Right atrium auricular region (tissue), 2 donors: ENCODE data around the gene PRRC2A. TPM values are rescaled to one million over a fixed set of nuclear protein-coding genes. Genes with fewer than 3 reads are reported as not detected.

Source experiments
- DNase-seq: peaks from one replicate; pipeline ENCODE4 v3.0.0-alpha.2; 2019; ENCODE audit warnings: low spot score
- H3K27ac ChIP-seq, 2 donors: fragments of 200-600 bp; sonication (generic); 1 replicate in 1 of 2; 2 replicates in 1 of 2; pipeline ENCODE4 v1.5.1; 2016 to 2019
- H3K27me3 ChIP-seq, 2 donors: fragments of 200-600 bp; sonication (generic); one replicate each; pipeline versions ENCODE4 v1.5.1 to v1.6.0; 2017 to 2019
- H3K36me3 ChIP-seq: fragments of 200-600 bp; sonication (generic); one replicate; pipeline ENCODE4 v1.5.1; 2016
- H3K4me1 ChIP-seq, 2 donors: fragments of 200-600 bp; sonication (generic); one replicate each; pipeline versions ENCODE4 v1.5.1 to v1.6.0; 2017 to 2019
- H3K4me3 ChIP-seq, 2 donors: fragments of 200-600 bp; sonication (generic); 1 replicate in 1 of 2; 2 replicates in 1 of 2; pipeline ENCODE4 v1.5.1; 2017 to 2019; ENCODE audit warnings: mild to moderate bottlenecking in 1 of 2, moderate library complexity in 1 of 2
- H3K9me3 ChIP-seq, 2 donors: fragments of 200-600 bp; sonication (generic); one replicate each; pipeline ENCODE4 v1.5.1; 2019
- total RNA-seq, 2 donors: library from RNA; depleted of rRNA; stranded (reverse); fragments of >200 nt; gene quantifications; one replicate each; pipeline ENCODE4 v1.1.0, GENCODE V29; 2016
- TF ChIP-seq, protein P1 (sequence below), 2 donors: fragments of 200-600 bp; sonication (generic); IDR thresholded peaks; one replicate each; pipeline ENCODE4 v1.5.1; 2019; ENCODE audit warnings: antibody characterized with exemption in 2 of 2

Gene PRRC2A
- total RNA-seq, 2 donors from 2014 or later, result 61.0 to 96.7 TPM

DNA sequence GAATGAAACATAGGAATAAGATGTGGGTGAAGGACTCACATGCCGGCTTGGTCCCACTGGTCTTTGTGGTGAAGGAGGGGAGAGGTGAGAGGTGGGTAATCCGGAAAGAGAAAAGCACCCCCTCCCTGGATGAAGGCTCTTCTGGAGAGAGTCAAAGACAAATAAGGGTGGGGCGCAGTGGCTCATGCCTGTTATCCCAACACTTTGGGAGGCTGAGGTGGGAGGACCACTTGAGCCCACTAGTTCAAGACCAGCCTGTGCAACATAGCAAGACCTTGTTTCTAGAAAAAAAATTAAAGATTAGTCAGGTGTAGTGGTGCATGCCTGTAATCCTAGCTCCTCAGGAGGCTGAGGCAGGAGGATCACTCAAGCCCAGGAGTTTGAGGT, 41.4 kb upstream of the PRRC2A start:
- TF ChIP-seq, protein P1, sequence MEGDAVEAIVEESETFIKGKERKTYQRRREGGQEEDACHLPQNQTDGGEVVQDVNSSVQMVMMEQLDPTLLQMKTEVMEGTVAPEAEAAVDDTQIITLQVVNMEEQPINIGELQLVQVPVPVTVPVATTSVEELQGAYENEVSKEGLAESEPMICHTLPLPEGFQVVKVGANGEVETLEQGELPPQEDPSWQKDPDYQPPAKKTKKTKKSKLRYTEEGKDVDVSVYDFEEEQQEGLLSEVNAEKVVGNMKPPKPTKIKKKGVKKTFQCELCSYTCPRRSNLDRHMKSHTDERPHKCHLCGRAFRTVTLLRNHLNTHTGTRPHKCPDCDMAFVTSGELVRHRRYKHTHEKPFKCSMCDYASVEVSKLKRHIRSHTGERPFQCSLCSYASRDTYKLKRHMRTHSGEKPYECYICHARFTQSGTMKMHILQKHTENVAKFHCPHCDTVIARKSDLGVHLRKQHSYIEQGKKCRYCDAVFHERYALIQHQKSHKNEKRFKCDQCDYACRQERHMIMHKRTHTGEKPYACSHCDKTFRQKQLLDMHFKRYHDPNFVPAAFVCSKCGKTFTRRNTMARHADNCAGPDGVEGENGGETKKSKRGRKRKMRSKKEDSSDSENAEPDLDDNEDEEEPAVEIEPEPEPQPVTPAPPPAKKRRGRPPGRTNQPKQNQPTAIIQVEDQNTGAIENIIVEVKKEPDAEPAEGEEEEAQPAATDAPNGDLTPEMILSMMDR (IDR thresholded peaks at IDR 0.05), result no peak
- Histone ChIP-seq H3K27me3 (no peaks in the 10 kb centered on the region), H3K4me3 (no peak overlapping the region), H3K27ac (no peak overlapping the region), H3K9me3 (no peaks in the 10 kb centered on the region), H3K36me3 (no peaks in the 10 kb centered on the region), H3K4me1 (peaks cover 0 to 18% of the 10 kb centered on the region in 2 donors)
- no peak for DNase-seq

DNA sequence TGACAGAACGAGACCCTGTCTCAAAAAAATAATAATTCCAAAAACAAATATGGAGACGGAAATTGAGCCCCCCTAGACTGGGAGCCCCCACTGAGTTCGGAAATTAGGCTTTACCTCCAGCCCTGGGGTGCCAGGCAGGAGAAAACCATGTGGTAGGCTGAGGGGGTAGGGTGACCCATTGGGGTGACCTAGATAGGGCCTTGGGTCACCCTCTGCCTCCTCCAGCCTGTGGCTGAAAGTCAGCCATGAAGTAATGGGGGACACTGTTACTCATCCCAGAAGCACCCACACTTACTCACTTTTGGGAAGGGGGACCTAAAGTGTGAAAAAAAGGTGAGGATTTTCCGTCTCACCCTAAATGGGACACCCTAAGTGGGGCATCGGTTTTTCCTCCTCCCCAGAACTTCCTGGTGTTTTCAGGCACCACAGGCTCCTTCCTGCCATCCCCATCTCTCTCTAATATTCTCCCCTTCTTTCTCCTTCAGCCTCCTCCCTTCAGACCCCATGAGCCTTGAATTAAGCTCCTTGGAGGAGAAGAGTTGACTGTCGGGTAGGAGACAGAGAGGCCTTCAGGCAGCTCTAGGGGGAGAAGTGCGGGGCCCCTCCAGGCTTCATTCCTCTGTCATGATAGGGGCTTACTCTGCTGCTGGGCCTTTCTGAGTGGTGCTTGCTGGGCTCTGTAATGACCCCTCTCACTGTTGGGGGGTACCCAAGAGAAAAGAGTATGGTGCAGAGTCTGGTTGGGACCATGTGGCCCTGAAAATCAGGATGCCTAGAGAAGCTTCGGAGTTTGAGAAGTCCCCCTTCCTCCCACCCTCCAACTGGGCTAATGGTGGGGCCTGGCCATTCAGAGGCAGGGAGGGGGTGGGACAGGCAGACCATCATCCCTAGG, 40.7 kb upstream of the PRRC2A start:
- TF ChIP-seq, protein P1 (IDR thresholded peaks at IDR 0.05), result no peak

DNA sequence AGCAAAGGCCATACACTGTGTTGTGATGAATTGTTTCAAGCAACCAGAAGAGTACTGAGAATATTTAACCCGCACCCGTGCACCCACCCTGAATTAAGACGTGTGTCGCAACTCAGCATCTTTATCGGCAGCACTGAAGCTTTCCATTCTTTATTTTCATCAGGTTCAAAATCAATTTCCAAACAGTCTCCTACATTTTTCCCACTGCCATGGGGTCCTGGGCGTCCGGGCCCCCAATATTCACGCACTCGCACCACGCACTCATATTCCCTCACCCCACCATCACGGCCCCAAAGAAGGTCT, 40.1 kb upstream of the PRRC2A start:
- TF ChIP-seq, protein P1 (IDR thresholded peaks at IDR 0.05), result no peak
- Histone ChIP-seq H3K27me3 (no peaks in the 10 kb centered on the region), H3K36me3 (no peaks in the 10 kb centered on the region), H3K4me1 (peaks cover 0 to 18% of the 10 kb centered on the region in 2 donors), H3K27ac (peak overlapping the region; percentile 79 to 84), H3K9me3 (no peaks in the 10 kb centered on the region), H3K4me3 (peak overlapping the region; percentile 61 to 80)
- DNase-seq, result no peak

More for the DNA sequence above, 40.7 kb upstream of the PRRC2A start:
- DNase-seq, result no peak
- no peaks in the 10 kb centered on the region for H3K9me3 ChIP-seq
- no peak overlapping the region for H3K4me3 ChIP-seq
- H3K27ac ChIP-seq, result no peak overlapping the region
- H3K4me1 ChIP-seq, result peaks cover 0 to 18% of the 10 kb centered on the region in 2 donors
- no peaks in the 10 kb centered on the region for H3K27me3 ChIP-seq
- H3K36me3 ChIP-seq, result no peaks in the 10 kb centered on the region

DNA sequence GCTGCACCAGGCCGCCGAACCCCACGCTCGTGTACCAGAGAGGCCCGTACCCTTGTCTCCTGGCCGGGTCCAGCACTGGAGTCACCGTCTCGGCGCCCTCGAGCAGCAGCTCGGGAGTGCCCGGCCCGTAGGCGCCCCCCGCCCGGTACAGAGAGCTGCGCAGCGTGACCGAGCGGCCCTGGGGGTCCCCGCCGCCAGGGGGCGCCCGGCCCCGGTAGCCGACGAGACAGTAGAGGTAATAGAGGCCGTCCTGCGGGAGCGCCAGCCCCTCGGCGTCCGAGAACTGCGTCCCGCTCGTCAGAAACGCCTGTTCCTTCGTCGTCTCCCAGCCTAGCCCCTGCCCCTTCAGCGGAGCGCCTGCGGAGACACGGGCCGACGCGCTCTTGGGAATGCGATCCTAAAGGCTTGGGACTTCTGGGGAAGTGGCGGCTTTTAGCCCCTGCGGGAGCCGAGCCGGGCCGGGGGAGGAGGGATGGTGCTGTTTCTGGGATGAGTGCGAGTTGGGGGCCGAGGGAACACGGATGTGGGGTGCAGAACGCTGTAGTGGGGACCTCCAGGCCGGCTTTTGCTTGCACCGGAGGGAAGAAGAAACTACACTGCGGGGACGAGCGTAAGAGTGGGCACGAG, 39.6 kb upstream of the PRRC2A start:
- Histone ChIP-seq H3K36me3 (no peaks in the 10 kb centered on the region), H3K4me3 (peak overlapping the region; percentile 61 to 80), H3K4me1 (peaks cover 0 to 18% of the 10 kb centered on the region in 2 donors), H3K27ac (peak overlapping the region; percentile 79 to 84), H3K9me3 (no peaks in the 10 kb centered on the region), H3K27me3 (no peaks in the 10 kb centered on the region)
- DNase-seq, result peak; percentile 86
- TF ChIP-seq, protein P1 (IDR thresholded peaks at IDR 0.05), result peak; percentile 89 to 99

DNA sequence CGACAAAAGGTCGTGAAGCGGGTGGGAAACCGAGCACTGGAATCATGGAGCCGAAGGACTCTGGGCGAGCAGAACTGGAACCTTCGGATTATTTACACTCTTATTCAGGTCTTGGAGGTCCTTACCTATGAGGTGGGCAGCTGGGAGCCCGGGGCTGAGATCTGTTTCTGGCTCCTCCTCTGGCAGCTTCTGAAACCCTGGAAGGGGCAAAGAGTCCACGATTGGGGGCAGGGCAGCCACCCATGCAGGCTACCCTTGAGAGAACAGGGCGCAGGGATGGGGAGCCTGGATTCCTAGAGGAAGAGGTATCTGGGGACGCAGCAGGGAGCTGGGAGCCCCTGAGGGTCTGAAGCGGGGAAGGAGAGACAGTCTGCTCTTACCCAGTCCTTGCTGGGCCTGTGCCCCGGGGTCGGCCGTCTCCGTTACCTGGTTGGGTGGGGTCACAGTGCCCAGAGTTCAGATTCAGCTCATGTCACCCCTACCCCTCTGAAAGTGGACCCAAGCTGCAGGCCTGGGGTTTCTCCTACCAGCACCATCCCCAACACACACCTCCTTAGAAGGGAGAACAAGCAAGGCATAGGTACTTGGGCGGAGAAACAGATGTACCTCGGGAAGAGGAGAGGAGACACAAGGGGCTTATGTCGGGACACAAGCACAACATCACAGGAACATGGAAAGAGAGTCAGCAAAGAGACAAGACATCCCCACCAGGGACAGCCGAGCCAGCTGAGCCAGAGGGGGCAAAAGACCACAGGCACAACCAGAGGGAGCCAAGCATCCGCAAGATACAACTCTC, 38.9 kb upstream of the PRRC2A start:
- peaks cover 0 to 18% of the 10 kb centered on the region in 2 donors for H3K4me1 ChIP-seq
- H3K27ac ChIP-seq, result peak overlapping the region; percentile 79 to 84
- no peaks in the 10 kb centered on the region for H3K27me3 ChIP-seq
- H3K4me3 ChIP-seq, result peak overlapping the region; percentile 61 to 80
- no peak for DNase-seq
- TF ChIP-seq, protein P1 (IDR thresholded peaks at IDR 0.05), result no peak
- H3K36me3 ChIP-seq, result no peaks in the 10 kb centered on the region
- H3K9me3 ChIP-seq, result no peaks in the 10 kb centered on the region
